ENCODE measurements around the gene RPS6KA1. TPM values are rescaled to one million over a fixed set of nuclear protein-coding genes. Genes with fewer than 3 reads are reported as not detected.

The RPS6KA1 gene
- total RNA-seq, 2 donors from 2014 or later: 41.3 TPM

- H3K9me3 ChIP-seq (ENCODE audit: control insufficient read depth, low read length): no peaks in the 10 kb centered on the region
- no peak overlapping the region for H3K27ac ChIP-seq (ENCODE audit: low read depth, low read length)
- no peak overlapping the region for H3K9ac ChIP-seq (ENCODE audit: extremely low read depth, low read length, poor library complexity, severe bottlenecking)
- peaks cover 30% of the 10 kb centered on the region for H3K36me3 Mint-ChIP-seq (ENCODE audit: low read depth)
- TF ChIP-seq CTCF (conservative IDR thresholded peaks at IDR 0.05): no peak
- no peaks in the 10 kb centered on the region for H3K9me3 Mint-ChIP-seq
- peaks cover 7% of the 10 kb centered on the region for H3K4me1 Mint-ChIP-seq
- no peaks in the 10 kb centered on the region for H3K36me3 ChIP-seq (ENCODE audit: control insufficient read depth, insufficient read depth, low read length)
- H3K27ac Mint-ChIP-seq: no peak overlapping the region
- no peaks in the 10 kb centered on the region for H3K27me3 ChIP-seq (ENCODE audit: control insufficient read depth, insufficient read depth, low read length, poor library complexity, severe bottlenecking)
- H3K4me3 ChIP-seq (ENCODE audit: low read length): no peak overlapping the region
- no peak for DNase-seq
- H3K27me3 Mint-ChIP-seq (ENCODE audit: insufficient read depth): no peaks in the 10 kb centered on the region
- no peak overlapping the region for H3K4me3 Mint-ChIP-seq
- WGBS, 2 experiments (ENCODE audit: insufficient coverage in 1 of 2, insufficient read length in 1 of 2): 93 to 95% methylated on average over 5 of the region's 5 CpGs
- H3K4me1 ChIP-seq (ENCODE audit: control insufficient read depth, insufficient read depth, low read length): no peaks in the 10 kb centered on the region
Measured at GRCh38 chr1:26544126-26544525, 14.6 kb downstream of the RPS6KA1 start.

- TF ChIP-seq CTCF (conservative IDR thresholded peaks at IDR 0.05): no peak
- Histone ChIP-seq H3K9ac (ENCODE audit: extremely low read depth, low read length, poor library complexity, severe bottlenecking) (no peak overlapping the region), H3K4me1 (ENCODE audit: control insufficient read depth, insufficient read depth, low read length) (no peaks in the 10 kb centered on the region), H3K36me3 (ENCODE audit: control insufficient read depth, insufficient read depth, low read length) (no peaks in the 10 kb centered on the region), H3K27me3 (ENCODE audit: control insufficient read depth, insufficient read depth, low read length, poor library complexity, severe bottlenecking) (no peaks in the 10 kb centered on the region), H3K4me3 (ENCODE audit: low read length) (no peak overlapping the region), H3K27ac (ENCODE audit: low read depth, low read length) (no peak overlapping the region), H3K9me3 (ENCODE audit: control insufficient read depth, low read length) (no peaks in the 10 kb centered on the region)
- H3K9me3 Mint-ChIP-seq: no peaks in the 10 kb centered on the region
- no peaks in the 10 kb centered on the region for H3K27me3 Mint-ChIP-seq (ENCODE audit: insufficient read depth)
- H3K36me3 Mint-ChIP-seq (ENCODE audit: low read depth): peaks cover 23% of the 10 kb centered on the region
- H3K4me1 Mint-ChIP-seq: peaks cover 7% of the 10 kb centered on the region
- 96 to 100% methylated on average over 1 to 4 of the region's 4 CpGs for WGBS, 2 experiments (ENCODE audit: insufficient coverage in 1 of 2, insufficient read length in 1 of 2)
- no peak overlapping the region for H3K4me3 Mint-ChIP-seq
- H3K27ac Mint-ChIP-seq: no peak overlapping the region
- no peak for DNase-seq
Measured at GRCh38 chr1:26545969-26546323, 16.4 kb downstream of the RPS6KA1 start.

- Histone ChIP-seq H3K36me3 (ENCODE audit: control insufficient read depth, insufficient read depth, low read length) (no peaks in the 10 kb centered on the region), H3K27ac (ENCODE audit: low read depth, low read length) (no peak overlapping the region), H3K9ac (ENCODE audit: extremely low read depth, low read length, poor library complexity, severe bottlenecking) (no peak overlapping the region), H3K27me3 (ENCODE audit: control insufficient read depth, insufficient read depth, low read length, poor library complexity, severe bottlenecking) (no peaks in the 10 kb centered on the region), H3K4me1 (ENCODE audit: control insufficient read depth, insufficient read depth, low read length) (no peaks in the 10 kb centered on the region), H3K9me3 (ENCODE audit: control insufficient read depth, low read length) (no peaks in the 10 kb centered on the region), H3K4me3 (ENCODE audit: low read length) (no peak overlapping the region)
- Mint-ChIP-seq H3K9me3 (no peaks in the 10 kb centered on the region), H3K4me3 (no peak overlapping the region), H3K36me3 (ENCODE audit: low read depth) (peaks cover 23% of the 10 kb centered on the region), H3K27ac (peak overlapping the region; percentile 46), H3K4me1 (peaks cover 7% of the 10 kb centered on the region), H3K27me3 (ENCODE audit: insufficient read depth) (no peaks in the 10 kb centered on the region)
- WGBS, 2 experiments (ENCODE audit: insufficient coverage in 1 of 2, insufficient read length in 1 of 2): 90 to 94% methylated on average over 7 to 8 of the region's 8 CpGs
- no peak for DNase-seq
- TF ChIP-seq CTCF (conservative IDR thresholded peaks at IDR 0.05): no peak
Measured at GRCh38 chr1:26546375-26546774, 16.8 kb downstream of the RPS6KA1 start.

All from endodermal cell (in vitro differentiated cells).